Skin epidermis (tissue), 12 donors: Measurements from ENCODE around the gene PRUNE1.

ENCODE experiments used
- H3K27ac ChIP-seq, 21 experiments: fragments of 200-600 bp; sonication (generic) in 11 of 21; one replicate each; pipeline ENCODE4 v1.5.0; 2020; ENCODE audit warnings: mild to moderate bottlenecking in 3 of 21, inconsistent platforms in 2 of 21, moderate library complexity in 2 of 21
- H3K4me3 ChIP-seq, 7 experiments: fragments of 200-600 bp; sonication (generic) in 2 of 7; one replicate each; pipeline ENCODE4 v1.5.0; 2020; ENCODE audit warnings: inconsistent platforms in 2 of 7, mild to moderate bottlenecking in 2 of 7, moderate library complexity in 1 of 7

PRUNE1 gene

DNA sequence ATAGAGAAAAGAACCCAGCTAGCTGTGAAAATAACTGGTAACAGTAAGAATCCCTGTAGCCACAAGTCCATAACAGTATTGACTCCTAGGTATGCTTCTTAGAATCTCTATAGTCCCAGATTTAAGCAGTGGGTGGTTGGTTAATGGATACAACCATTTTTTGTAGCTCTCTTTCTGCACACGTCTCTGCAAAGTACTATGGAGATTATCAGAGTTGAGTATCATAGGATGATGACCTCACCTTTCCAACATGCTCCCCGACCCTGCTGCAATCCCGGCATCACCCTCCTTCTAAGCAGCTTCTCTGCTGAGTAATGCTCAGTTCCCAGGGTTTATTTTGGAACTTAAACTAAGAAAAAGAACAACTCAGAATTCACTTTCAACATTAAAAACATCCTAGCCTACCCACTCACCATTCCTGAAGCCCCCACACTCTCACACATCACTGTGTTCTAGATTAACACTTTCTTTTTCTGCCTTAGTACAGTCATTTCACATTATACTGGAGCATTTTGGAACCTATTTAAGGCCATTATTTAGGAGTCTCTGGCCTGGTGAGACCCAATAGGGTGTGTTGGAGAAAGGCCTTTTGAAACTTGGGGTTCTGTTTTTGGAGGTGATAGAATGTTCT is 54.6 kb downstream of the PRUNE1 start:
- peak overlapping the region in 2 of 21 experiments; percentile 4 to 16 for H3K27ac ChIP-seq

DNA sequence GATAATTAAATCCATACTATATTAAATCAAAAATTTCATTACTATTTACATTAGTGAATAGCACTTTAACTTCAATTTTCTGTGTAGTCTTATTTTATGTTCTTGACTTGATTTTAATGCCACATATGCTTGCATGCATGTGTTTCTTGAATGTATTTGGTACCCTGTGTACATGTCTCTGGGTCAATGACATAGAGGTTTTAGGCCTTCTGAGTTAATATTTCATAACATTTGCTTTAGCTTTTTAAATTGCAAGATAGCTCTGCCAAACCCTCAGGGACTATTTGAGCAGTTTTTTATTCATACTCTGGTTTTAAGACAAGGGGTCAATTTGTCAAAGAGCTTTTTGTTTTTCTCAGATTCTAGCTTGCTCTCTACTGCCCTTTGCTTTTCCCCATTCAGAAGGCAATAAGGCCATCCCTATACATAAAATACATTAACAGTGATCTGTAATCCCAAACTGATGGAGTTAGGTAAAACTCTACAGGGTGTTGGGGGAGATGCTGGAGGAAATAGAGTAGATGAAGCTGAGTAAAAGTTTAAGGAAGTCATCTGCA is 56.9 kb downstream of the PRUNE1 start:
- H3K4me3 ChIP-seq, result no peak overlapping the region
- no peak overlapping the region for H3K27ac ChIP-seq

More for the DNA sequence above, 54.6 kb downstream of the PRUNE1 start:
- no peak overlapping the region for H3K4me3 ChIP-seq

DNA sequence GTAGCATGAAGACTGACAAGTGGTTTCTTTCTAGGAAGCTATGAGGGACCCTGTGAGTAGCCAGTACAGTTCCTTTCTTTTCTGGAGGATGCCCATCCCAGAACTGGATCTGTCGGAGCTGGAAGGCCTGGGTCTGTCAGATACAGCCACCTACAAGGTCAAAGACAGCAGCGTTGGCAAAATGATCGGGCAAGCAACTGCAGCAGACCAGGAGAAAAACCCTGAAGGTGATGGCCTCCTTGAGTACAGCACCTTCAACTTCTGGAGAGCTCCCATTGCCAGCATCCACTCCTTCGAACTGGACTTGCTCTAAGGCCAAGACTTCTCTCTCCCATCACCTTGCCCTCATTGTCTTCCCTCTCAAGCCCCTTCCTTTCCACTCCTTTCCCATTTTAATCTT is 58.9 kb downstream of the PRUNE1 start:
- Histone ChIP-seq H3K4me3 (no peak overlapping the region), H3K27ac (no peak overlapping the region)

DNA sequence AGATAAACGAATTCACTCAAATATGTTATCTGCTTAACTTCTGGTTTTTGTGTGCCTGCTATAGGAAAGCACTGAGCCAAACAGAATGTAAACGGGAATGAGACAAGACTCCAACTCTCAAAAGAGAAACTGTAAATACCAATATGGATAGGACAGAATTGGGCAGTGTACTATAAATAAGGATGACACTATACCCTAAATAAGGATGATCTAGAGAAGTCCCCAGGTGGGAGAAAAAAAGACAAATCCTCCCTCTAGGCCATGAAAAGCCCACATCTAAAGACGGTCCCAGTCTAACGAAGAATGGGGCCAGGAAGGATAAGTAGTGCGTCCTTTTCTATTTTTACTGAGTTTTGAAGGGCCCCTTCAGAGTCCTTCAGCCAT is 60.8 kb downstream of the PRUNE1 start:
- peak overlapping the region in 7 of 21 experiments; percentile 94 to 100 (median 99) for H3K27ac ChIP-seq
- H3K4me3 ChIP-seq, result no peak overlapping the region

DNA sequence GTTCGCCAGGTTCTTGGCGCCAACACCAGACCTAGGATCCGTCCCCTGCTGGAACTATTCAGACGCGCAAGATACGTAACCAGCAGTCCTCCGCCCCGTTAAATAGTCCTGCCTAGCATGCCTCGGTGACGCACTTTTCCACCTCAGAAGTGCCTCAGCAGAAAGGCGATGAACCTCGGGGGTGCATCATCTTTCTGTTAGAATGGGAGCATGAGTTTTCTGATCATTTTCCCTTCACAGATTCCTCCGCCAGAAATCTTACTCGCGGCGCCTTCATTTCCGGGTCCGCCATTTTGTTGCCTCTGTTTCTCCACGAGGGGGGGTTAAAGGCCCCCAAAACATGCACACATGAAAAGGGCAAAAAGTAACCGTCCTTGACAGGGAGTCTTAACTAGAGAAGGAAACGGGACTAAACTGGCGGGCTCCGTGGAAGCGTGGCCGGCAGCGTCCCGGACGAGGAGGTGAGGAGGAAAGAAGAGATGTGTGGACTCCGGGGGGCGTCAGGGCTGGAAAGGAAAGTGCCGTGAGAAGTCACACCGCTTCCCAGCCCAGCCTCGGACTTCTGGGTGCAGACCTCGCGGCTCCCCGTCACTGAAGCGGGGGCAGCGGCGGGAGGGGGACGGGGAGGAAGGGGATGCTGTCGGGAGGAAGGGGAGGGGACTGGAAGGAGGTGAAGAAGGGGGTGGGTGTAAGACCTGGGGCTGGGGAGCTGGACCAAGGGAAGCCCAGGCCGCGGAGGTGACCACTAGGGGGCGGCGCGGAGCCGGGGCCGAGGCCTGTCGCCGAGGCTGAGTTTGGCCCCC is 62.4 kb downstream of the PRUNE1 start, which contains the start of gene GABPB2:
Gene GABPB2 (plus strand): TSS at position 288 of the 803 bp plus-strand sequence. CDS start 17,429 bp downstream, outside the sequence.
- Histone ChIP-seq H3K4me3 (peak within 1 kb of the TSS; percentile 57 to 91 (median 69)), H3K27ac (peak within 1 kb of the TSS; percentile 92 to 100 (median 99))

DNA sequence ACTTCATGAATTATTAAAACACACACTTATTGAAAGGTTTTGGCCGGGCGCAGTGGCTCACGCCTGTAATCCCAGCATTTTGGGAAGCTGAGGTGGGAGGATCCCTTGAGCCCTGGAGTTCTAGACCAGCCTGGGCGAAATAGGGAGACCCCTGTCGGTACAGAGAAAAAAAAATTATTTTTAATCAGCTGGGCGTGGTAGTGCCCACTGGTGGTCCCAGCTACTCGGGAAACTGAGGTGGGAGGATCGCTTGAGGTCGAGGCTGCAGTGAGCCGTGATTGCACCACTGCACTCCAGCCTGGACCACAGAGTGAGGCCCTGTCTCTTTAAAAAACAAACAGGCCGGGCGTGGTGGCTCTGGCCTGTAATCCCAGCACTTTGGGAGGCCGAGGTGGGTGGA is 64.0 kb downstream of the PRUNE1 start:
- Histone ChIP-seq H3K4me3 (no peak overlapping the region), H3K27ac (peak overlapping the region in 8 of 21 experiments; percentile 4 to 99 (median 94))
